ENCODE measurements around the gene PTGR1.
A peak's percentile ranks its signal among the peaks of the same experiment; 100 is the strongest.

PTGR1 gene

DNA sequence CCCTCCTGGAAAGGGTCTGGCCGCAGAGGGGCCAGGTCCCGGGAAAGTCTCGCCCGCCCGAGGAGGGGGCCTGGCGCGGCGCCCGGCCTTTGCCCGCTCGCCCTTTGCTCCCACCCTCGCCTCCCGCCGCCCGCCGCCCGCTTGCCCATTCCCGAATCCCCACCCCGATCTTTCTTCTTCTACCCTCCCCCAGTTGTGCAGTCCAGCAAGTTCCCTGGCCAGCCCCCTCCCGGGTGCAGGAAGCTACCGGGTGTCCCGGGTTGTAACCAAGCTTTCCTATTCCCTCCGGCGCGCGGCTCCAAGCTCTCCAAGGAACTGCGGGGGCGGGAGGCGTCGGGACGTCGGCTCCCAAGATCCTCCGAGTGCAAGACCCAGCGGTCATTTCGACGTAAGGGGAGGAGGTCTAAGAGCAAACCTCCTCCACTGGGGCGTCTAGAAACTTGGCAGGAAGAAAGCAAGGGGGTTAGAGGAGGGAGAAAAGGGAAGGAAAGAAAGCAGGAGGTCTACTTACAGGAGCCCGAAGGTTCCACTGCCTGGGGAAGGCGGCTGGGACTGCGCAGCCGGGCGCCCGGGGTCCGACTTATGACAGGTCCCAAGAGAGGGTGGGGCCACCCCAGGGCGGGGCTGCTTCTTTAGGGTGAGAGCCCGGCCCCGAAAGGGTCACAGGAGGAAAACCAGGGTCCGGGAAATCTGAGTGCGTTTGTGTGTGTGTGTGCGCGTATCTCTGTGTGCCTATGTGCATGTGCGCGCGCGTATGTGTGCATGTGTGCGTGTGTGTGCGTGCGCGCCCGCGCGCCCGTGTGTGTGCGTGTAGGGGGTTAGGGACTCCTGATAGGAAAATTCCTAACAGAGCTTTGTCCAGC lies at the start of gene PTGR1:
PTGR1 (minus strand) TSS at position 556 of the 863 bp plus-strand sequence. CDS start 2,225 bp downstream, outside the sequence.
- Mint-ChIP-seq H3K4me1 (peaks cover 27% of the 10 kb centered on the region), H3K27ac (peak within 1 kb of the TSS; percentile 56), H3K36me3 (no peaks in the 10 kb centered on the region), H3K9me3 (no peaks in the 10 kb centered on the region), H3K4me3 (peak within 1 kb of the TSS; percentile 82)
- DNase-seq (ENCODE audit: low spot score in 2 of 2): peak in 1 of 2 donors; percentile 49
- ATAC-seq: peak; percentile 29

DNA sequence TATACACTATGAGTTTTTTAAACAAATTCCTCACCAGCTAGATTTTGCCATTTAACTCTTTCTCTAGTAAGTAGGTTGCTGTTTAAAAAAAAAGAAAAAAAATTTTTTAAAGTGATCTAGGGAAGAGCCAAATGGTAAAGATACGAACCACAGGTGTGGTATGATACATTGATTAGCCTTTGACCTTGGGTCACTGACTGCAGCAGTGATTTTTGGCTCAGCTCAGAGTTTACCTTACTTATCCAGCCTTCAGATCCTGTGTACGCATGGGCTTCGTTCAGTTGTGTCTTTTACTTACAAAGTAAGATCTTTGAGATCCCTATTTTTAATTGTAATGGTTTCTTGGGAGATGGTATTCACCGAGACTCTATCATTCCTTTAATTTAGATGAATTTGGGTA lies 49.6 kb upstream of the PTGR1 start:
- H3K36me3 Mint-ChIP-seq: peaks cover 90% of the 10 kb centered on the region
- no peaks in the 10 kb centered on the region for H3K4me1 Mint-ChIP-seq
- ATAC-seq (no peak), DNase-seq (ENCODE audit: low spot score in 2 of 2) (no peak)
- no peak overlapping the region for H3K4me3 Mint-ChIP-seq
- no peak overlapping the region for H3K27ac Mint-ChIP-seq
- no peaks in the 10 kb centered on the region for H3K9me3 Mint-ChIP-seq

DNA sequence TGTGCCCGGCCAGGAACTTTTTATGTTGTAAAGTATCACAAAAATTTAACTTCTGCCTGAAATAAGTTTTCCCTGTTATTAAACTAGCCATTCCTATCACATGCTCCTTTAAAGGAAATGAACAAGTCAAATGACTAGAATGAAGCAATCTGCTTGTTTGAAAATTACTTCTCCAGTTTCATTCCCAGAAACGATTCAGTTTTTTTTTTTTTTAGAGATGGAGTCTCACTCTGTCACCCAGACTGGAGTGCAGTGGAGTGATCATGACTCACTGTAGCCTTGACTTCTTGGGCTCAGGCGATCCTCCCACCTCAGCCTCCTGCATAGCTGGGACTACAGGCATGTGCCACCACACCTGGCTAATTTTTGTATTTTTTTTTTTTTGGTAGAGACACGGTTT lies 48.6 kb upstream of the PTGR1 start:
- DNase-seq (ENCODE audit: low spot score in 2 of 2) (no peak), ATAC-seq (no peak)
- H3K36me3 Mint-ChIP-seq: peaks cover 90% of the 10 kb centered on the region
- no peaks in the 10 kb centered on the region for H3K9me3 Mint-ChIP-seq
- no peaks in the 10 kb centered on the region for H3K4me1 Mint-ChIP-seq
- H3K4me3 Mint-ChIP-seq: no peak overlapping the region
- H3K27ac Mint-ChIP-seq: no peak overlapping the region

DNA sequence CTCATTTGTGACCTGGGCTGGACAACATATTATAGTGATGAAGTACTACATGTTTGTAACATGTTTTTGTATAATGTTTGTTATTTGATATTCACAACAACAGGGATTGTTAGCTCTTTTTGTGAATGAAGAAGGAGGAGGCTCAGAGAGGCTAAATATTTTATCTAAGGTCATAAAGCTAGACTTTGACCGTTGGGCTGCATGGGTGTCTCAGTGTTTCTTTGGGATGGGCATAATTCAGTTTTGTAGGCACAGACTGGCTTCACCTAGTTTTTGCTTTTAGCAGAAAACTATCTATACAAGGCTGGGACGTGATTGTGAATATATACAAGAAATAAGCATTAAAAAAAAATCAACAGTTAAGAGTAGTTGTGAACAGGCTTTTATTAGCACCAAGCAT lies 47.0 kb upstream of the PTGR1 start:
- Mint-ChIP-seq H3K9me3 (no peaks in the 10 kb centered on the region), H3K4me1 (no peaks in the 10 kb centered on the region), H3K27ac (no peak overlapping the region), H3K36me3 (peaks cover 73% of the 10 kb centered on the region), H3K4me3 (no peak overlapping the region)
- ATAC-seq: no peak
- DNase-seq (ENCODE audit: low spot score in 2 of 2): no peak

DNA sequence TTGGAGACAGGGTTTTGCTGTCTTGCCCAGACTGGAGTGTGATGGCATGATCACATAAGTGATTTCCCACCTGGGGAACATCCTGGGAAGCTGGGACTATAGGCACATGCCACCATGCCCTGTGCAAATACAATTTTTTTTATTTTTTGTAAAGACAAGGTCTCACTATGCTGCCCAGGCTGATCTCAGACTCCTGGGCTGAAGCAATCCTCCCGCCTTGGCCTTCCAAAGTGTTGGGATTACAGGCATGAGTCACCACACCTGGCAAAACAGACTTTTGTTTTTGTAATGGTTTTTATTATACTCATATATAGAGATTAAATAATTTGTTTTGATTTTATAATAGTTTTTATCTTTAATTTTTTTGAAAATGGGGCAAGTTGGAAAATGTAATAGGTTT lies 46.4 kb upstream of the PTGR1 start:
- Mint-ChIP-seq H3K4me1 (no peaks in the 10 kb centered on the region), H3K4me3 (no peak overlapping the region), H3K36me3 (peaks cover 67% of the 10 kb centered on the region), H3K9me3 (no peaks in the 10 kb centered on the region), H3K27ac (no peak overlapping the region)
- no peak for DNase-seq (ENCODE audit: low spot score in 2 of 2)
- no peak for ATAC-seq

DNA sequence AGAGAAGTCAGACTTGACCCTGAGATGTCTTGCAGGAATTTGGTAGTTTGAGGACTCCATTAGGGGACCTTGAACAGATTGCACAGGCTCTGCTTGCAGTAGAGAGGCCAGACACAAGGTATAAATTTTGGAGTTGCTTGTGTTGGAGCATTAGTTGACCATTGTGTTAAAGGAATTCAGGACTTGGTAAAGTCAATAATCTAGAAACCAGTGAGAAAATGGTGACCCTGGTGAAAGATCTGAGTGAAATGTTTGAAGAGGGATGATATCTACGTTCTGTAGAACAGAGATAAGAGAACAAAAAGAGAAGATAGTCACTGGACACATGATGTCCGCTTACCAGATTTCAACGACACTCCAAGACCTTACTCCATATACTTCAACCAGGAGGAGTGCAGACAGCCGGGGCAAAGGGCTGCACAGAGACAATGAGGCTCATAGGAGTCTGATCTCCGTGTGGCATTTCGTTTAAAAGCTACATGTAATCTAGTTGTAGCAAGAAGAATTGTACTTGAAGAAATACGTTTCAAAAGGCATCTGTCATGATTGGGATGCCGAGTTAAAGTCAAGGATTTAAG lies 44.8 kb upstream of the PTGR1 start:
- H3K36me3 Mint-ChIP-seq: peaks cover 52% of the 10 kb centered on the region
- no peaks in the 10 kb centered on the region for H3K4me1 Mint-ChIP-seq
- H3K9me3 Mint-ChIP-seq: no peaks in the 10 kb centered on the region
- DNase-seq (ENCODE audit: low spot score in 2 of 2) (no peak), ATAC-seq (no peak)
- no peak overlapping the region for H3K27ac Mint-ChIP-seq
- no peak overlapping the region for H3K4me3 Mint-ChIP-seq

DNA sequence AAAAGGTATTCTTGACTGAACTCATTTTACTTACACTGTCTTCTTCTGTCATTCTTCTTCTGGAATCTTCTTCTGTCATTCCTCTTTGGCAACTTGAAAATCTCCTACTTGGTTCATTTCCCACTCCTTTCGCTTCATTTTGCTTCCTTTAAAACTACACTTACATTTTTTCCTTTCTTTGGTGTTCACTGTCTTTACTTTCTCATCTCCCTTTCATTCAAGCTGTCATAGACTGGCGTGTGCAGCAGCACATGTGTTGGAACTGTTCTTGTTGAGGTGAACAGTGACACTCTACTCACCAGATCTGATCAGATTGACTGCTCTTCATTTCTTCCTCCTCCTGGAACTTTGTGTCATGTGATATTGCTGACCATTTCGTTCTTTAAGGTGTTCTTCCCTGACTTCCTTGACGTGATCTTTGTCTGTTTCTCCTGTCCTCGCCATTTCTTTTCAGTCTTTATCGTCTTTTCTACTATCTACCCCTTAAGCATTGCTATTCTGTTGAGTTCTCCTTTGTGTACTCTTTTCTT lies 38.0 kb upstream of the PTGR1 start:
- Mint-ChIP-seq H3K4me1 (peaks cover 31% of the 10 kb centered on the region), H3K27ac (no peak overlapping the region), H3K9me3 (no peaks in the 10 kb centered on the region), H3K4me3 (no peak overlapping the region), H3K36me3 (peaks cover 11% of the 10 kb centered on the region)
- ATAC-seq: no peak
- no peak for DNase-seq (ENCODE audit: low spot score in 2 of 2)

DNA sequence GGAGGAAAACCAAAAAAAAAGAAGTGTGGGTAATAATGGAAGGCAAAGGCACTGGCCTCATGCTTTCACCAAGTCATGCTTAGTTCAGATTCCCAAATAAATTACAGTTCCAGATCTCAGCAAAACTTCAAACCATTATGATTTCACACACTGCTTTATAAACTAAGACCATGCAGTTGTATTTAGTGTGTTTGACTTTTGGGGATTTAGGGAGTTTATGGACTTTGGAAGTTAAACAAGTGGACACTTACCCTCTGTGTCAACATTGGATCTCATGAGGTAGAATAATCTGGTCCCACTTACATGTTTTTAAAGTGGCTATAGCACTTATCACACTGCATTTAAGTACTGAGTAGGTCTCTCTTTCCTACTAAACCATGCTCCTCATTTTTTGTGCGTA lies 35.4 kb upstream of the PTGR1 start:
- Mint-ChIP-seq H3K27ac (no peak overlapping the region), H3K4me3 (no peak overlapping the region), H3K4me1 (peaks cover 42% of the 10 kb centered on the region), H3K9me3 (no peaks in the 10 kb centered on the region), H3K36me3 (peaks cover 30% of the 10 kb centered on the region)
- ATAC-seq (no peak), DNase-seq (ENCODE audit: low spot score in 2 of 2) (no peak)

DNA sequence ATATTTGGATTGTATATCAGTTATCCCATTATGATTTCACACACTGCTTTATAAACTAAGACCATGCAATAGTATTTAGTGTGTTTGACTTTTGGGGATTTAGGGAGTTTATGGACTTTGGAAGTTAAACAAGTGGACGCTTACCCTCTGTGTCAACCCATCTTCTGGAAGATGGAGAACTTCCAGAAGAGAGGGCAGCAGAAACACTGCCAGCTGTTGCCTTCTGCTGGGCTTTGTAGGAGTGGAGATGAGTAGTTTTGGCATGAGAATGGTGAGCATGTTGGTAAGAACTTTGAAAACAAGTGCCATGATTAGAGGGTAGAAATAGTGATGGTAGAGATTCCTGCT lies 33.9 kb upstream of the PTGR1 start:
- H3K27ac Mint-ChIP-seq: no peak overlapping the region
- no peaks in the 10 kb centered on the region for H3K9me3 Mint-ChIP-seq
- H3K4me3 Mint-ChIP-seq: peak overlapping the region; percentile 94
- peaks cover 30% of the 10 kb centered on the region for H3K36me3 Mint-ChIP-seq
- ATAC-seq: no peak
- DNase-seq (ENCODE audit: low spot score in 2 of 2): no peak
- peaks cover 42% of the 10 kb centered on the region for H3K4me1 Mint-ChIP-seq

DNA sequence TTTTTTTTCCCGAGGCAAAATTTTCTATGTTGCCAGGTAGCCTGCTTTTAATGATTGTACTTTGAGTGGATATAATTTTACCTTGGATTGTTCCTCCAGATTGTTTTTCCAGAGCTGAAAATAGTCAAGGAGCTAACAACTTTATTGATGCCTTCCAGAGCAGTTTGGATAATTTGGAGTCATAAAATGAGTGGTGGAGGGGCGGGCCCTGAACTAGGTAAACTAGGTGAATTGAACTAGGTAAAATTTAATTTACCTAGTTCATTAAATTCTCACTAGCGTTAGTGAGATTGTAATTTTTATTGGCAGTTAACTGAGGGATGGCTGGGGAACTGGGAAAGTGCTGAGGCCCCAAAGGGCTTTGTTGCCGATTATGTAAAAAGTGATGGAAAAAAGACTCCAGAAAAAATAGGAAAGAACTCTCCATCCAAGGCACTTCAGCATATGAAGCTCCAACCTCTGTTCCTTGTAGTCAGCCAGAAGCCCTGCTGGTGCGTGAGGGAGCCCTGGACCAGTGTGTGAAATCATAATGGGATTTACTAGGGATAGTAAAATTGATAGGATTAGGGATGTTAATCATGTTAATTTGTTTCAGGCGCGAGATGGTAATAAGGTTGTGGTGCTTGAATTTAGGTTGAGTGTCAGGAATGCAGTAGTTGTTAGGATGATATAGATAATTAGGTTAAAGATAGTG lies 33.4 kb upstream of the PTGR1 start:
- Mint-ChIP-seq H3K4me1 (peaks cover 42% of the 10 kb centered on the region), H3K36me3 (peaks cover 30% of the 10 kb centered on the region), H3K9me3 (no peaks in the 10 kb centered on the region), H3K27ac (peak overlapping the region; percentile 89), H3K4me3 (peak overlapping the region; percentile 94)
- no peak for ATAC-seq
- DNase-seq (ENCODE audit: low spot score in 2 of 2): no peak

DNA sequence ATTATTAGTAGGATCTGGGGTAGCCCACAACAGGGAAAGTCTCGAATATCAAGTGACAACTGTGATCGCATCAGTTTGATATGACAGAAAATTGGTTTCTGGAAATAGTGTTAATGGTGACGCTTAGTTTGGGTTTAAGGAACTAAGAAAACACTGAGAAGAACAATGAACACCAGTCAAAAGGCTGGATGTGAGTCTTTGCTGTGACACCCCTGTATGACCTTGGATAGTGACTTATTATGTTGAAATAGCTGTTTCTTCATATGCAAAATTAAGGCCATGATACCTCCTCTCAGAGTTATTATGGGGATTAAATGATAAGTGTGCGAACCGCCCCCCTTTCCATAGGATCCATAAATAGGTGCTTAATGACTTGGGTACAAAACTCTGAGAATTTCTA lies 32.6 kb upstream of the PTGR1 start:
- DNase-seq (ENCODE audit: low spot score in 2 of 2) (no peak), ATAC-seq (no peak)
- H3K36me3 Mint-ChIP-seq: peaks cover 30% of the 10 kb centered on the region
- H3K4me3 Mint-ChIP-seq: peak overlapping the region; percentile 94
- H3K4me1 Mint-ChIP-seq: peaks cover 42% of the 10 kb centered on the region
- no peaks in the 10 kb centered on the region for H3K9me3 Mint-ChIP-seq
- peak overlapping the region; percentile 89 for H3K27ac Mint-ChIP-seq

DNA sequence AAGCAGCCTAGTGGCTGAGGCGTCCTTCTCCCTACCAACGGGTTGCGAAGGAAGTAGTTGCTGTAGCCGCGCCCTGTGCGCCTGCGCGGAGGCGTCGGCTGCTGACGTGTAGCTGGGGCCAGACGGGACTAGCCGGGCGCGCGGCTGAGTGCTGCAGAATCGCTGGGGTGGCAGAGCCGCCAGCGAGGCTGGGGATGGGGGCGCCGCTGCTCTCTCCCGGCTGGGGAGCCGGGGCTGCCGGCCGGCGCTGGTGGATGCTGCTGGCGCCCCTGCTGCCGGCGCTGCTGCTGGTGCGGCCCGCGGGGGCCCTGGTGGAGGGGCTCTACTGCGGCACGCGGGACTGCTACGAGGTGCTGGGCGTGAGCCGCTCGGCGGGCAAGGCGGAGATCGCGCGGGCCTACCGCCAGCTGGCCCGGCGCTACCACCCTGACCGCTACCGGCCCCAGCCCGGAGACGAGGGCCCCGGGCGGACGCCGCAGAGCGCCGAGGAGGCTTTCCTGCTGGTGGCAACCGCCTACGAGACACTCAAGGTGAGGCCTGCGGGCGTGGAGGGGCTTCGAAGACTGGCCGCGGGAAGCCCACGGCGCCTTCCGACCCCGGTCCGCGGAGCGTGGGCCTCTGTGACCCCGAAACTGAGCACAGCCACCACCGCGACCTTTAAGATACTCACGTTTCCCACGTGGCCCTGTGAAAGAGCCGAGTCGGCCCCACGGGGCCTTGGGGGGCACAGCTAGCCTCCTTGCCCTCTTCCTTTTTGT lies 31.9 kb upstream of the PTGR1 start, which contains the start of gene DNAJC25:
DNAJC25 (plus strand) TSS at position 121 of the 758 bp plus-strand sequence; CDS start at position 195, 74 bp downstream.
- H3K4me3 Mint-ChIP-seq: peak within 1 kb of the TSS; percentile 94
- H3K9me3 Mint-ChIP-seq: no peaks in the 10 kb centered on the region
- ATAC-seq (peak; percentile 98), DNase-seq (ENCODE audit: low spot score in 2 of 2) (peak; percentile 90 to 95)
- peaks cover 42% of the 10 kb centered on the region for H3K4me1 Mint-ChIP-seq
- H3K36me3 Mint-ChIP-seq: peaks cover 30% of the 10 kb centered on the region
- H3K27ac Mint-ChIP-seq: peak within 1 kb of the TSS; percentile 89

DNA sequence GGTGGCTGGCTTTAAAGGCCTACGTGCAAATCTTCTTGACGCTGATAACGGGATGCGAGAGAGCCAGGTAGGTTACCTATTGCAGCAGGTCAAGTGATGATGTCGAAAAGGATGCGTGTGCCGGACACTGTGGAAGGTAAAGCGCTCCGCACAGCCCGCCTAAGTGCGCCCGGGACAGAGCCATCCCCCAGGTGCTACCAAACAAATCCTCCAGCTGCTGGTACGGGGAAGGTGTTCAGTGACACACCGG lies 31.4 kb upstream of the PTGR1 start:
- no peak for ATAC-seq
- no peaks in the 10 kb centered on the region for H3K9me3 Mint-ChIP-seq

DNA sequence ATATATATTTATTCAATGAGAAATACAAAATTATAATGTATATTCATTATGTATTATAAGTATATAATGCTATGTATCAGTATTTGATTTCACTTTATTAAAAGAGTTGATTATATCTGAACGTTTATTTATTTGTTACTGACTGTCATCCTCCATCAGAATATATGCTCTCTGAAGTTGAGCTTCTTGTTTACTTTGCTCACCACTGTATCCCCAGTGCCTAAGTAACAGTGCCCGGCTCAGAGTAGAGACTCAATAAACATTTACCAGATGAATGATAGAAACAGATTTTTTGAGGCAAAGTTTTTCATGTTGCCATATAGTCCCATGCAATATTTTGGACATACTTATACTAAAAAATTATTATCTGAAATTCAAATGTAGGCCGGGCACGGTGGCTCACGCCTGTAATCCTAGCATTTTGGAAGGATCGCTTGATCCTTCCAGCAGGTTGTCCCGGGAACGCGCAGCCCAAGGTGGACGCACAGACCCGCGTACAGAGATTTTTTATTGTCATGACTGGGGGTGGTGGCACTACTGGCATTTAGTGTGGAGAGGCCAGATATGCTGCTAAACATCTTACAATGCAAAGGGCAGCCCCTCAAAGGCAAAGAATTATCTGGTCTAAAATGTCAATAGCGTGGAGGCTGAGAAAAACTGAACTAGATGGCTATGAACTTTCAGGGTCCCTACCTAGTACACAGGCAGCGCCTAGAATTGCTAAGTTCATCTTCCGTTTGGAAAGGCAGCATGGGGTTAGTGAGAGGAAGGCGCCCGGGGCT lies 30.9 kb upstream of the PTGR1 start:
- Mint-ChIP-seq H3K36me3 (peaks cover 30% of the 10 kb centered on the region), H3K27ac (peak overlapping the region; percentile 89), H3K9me3 (no peaks in the 10 kb centered on the region), H3K4me1 (peaks cover 38% of the 10 kb centered on the region), H3K4me3 (peak overlapping the region; percentile 94)
- ATAC-seq: peak; percentile 48
- no peak for DNase-seq (ENCODE audit: low spot score in 2 of 2)

More for the DNA sequence above, 31.4 kb upstream of the PTGR1 start:
- Mint-ChIP-seq H3K27ac (peak overlapping the region; percentile 89), H3K4me3 (peak overlapping the region; percentile 94), H3K36me3 (peaks cover 30% of the 10 kb centered on the region), H3K4me1 (peaks cover 42% of the 10 kb centered on the region)
- DNase-seq (ENCODE audit: low spot score in 2 of 2): no peak

Measured in stimulated activated effector memory CD8-positive, alpha-beta T cell treated with anti-CD3 and anti-CD28 coated beads, Interleukin-12 subunit alpha, Interleukin-12 subunit beta, amount 100 ng/mL, for 72 hours (primary cell).